ENCODE data around the gene CYTH4.
"Not testable (repeated sequence)": the region's sequence is repeated elsewhere in the genome, so short reads cannot be mapped to it uniquely, and the experiment has no call there.

The CYTH4 gene

DNA sequence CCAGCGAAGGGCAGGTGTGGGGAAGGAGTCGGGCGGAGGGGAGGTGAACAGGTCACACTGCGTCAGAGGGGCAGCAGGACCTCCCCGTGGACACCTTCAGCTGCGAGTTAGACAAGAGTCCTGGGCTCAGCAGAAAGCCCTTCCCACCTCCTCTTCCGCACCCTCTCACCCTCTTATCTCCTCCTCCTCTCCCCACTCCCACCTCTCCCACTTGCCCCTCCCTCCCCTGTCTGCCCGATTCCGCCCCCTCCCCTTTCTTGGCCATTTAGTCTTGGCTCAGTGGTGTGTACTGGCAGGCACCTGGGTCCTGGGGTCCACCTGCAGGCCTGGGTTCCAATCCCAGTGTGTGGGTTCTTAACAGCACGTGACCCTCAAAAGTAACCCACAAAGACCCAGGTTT lies 37.2 kb downstream of the CYTH4 start:
- TF ChIP-seq ZFX (IDR thresholded peaks at IDR 0.05; ENCODE audit: borderline replicate concordance): no peak
- TF ChIP-seq, protein P1, sequence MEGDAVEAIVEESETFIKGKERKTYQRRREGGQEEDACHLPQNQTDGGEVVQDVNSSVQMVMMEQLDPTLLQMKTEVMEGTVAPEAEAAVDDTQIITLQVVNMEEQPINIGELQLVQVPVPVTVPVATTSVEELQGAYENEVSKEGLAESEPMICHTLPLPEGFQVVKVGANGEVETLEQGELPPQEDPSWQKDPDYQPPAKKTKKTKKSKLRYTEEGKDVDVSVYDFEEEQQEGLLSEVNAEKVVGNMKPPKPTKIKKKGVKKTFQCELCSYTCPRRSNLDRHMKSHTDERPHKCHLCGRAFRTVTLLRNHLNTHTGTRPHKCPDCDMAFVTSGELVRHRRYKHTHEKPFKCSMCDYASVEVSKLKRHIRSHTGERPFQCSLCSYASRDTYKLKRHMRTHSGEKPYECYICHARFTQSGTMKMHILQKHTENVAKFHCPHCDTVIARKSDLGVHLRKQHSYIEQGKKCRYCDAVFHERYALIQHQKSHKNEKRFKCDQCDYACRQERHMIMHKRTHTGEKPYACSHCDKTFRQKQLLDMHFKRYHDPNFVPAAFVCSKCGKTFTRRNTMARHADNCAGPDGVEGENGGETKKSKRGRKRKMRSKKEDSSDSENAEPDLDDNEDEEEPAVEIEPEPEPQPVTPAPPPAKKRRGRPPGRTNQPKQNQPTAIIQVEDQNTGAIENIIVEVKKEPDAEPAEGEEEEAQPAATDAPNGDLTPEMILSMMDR (IDR thresholded peaks at IDR 0.05): no peak
- H3K27ac ChIP-seq: no peak overlapping the region

DNA sequence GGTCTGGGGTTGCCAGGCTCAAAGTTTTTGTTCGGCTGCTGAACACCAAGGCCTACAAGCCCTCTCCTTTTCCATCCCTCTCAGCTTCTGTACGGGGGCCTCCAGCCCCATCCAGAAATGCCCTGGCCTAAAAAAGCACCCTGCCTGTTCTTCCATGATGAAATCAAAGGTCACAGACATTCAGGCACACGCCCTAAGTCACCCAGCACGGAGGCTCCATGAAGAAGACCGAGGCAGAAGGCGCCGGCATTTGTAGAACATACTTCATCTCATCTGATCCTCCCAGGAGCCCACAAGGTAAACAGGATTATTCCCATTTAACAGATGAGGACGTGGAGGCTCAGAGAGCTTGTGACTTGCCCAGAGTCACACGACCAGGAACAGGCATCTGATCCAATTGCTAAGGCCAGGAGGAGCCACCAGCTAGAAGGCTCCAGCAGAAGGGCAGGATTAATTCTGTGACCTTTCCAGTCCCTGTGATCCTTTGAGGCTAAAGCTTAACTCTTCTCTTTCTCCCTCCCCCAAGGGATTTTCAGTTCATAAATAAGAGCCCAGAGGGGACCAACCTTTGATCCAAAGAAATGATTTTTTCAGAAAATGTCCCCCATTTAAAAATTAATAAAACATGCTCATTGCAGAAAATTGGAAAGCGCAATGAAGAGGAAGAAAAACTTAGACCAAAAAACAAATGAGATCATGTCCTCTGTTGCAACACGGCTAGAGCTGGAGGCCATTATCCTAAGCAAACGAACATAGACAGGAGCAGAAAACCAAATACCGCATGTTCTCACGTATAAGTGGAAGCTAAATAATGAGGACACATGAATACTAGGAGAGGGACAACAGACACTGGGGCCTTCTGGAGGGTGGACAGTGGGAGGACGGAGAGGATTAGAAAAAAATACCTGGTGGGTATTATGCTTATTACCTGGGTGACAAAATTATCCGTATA lies 38.7 kb downstream of the CYTH4 start:
- TF ChIP-seq, protein P1 (IDR thresholded peaks at IDR 0.05): no peak
- no peak for TF ChIP-seq ZFX (IDR thresholded peaks at IDR 0.05; ENCODE audit: borderline replicate concordance)
- no peak overlapping the region for H3K27ac ChIP-seq

DNA sequence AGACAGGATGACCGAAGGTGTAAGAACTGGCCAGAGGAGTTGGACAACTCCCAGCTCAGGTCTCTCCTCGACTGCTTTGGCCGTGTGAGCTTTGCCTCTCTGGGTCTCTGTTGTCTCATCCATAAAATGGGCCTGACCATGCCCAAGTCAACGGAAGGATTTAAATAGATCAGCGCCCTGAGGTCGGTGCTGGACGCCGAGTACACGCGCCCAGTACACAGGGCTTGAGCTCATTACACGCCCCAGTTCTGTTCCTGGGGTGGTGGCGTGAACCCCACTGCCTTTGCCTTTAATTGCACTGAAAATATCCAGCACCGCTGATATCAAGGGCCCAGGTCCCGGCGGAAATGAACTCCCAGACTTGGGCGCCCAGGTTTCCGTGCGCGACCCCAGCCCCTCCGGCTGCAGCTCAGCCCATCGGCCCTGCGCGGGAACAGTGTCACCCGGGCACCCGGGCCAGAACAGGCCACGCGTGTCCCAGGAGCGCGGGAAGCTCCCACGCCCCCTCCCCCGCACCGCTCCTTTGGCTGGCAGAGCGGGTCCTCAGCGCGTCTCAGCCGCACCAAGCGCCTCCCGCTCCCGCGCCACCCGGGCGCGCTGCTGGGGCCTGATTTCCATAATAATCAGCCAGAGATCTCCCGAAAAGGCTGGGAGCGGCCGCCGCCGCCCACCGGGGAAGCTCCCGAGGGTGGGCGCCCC lies 42.2 kb downstream of the CYTH4 start:
- no peak overlapping the region for H3K27ac ChIP-seq
- TF ChIP-seq, protein P1 (IDR thresholded peaks at IDR 0.05): no peak
- no peak for TF ChIP-seq ZFX (IDR thresholded peaks at IDR 0.05; ENCODE audit: borderline replicate concordance)

DNA sequence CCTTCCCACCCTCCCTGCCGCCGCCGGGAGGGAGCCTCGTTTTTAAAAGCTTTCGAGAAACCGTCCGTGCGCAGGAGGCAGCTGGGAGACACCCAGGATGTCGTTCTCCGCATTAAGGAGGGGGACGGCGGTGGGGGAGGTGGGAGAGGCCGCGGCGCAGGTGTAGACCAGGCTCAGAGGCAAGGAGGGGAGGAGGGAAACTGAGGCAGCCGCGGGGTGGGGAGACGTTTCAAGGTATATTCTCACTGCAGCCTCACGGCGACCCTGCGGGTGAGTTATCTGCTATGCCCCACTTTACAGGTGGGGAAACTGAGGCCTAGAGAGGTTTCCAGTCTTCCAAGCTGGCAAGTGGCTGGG lies 42.7 kb downstream of the CYTH4 start:
- no peak for TF ChIP-seq ZFX (IDR thresholded peaks at IDR 0.05; ENCODE audit: borderline replicate concordance)
- TF ChIP-seq, protein P1 (IDR thresholded peaks at IDR 0.05): no peak
- no peak overlapping the region for H3K27ac ChIP-seq

DNA sequence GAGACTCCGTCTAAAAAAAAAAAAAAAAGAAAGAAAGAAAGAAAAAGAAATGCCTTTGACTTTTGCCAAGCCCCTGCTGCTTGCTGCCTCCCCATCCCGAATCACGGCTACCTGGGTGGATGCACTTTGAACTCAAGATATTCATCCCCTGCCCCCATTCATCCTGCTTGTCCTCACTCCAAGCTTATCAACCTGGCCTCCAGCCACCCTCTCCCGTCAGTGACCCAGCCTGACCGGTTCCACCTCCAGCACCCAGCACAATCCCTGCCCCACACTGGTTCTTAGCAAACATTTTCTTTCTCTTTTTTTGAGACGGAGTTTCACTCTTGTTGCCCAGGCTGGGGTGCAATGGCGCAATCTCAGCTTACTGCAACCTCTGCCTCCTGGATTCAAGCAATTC lies 44.4 kb downstream of the CYTH4 start:
- no peak for TF ChIP-seq ZFX (IDR thresholded peaks at IDR 0.05; ENCODE audit: borderline replicate concordance)
- no peak overlapping the region for H3K27ac ChIP-seq

DNA sequence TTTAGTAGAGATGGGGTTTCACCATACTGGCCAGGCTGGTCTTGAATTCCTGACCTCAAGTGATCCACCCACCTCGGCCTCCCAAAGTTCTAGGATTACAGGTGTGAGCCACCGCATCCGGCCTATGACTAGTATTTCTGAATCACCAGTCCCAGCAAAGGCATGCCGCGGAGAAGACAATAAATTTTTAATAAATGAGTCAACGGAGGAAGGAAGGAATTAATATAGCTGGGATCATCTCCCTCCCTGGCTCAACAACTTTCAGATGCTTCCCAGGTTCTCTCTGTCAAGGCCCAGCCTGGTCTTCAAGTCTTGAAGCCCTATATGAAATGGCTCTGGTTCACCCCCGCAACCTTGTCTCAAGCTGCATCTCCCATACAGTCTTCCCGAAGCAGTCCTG lies 45.7 kb downstream of the CYTH4 start:
- H3K27ac ChIP-seq: no peak overlapping the region
- no peak for TF ChIP-seq ZFX (IDR thresholded peaks at IDR 0.05; ENCODE audit: borderline replicate concordance)
- TF ChIP-seq, protein P1 (IDR thresholded peaks at IDR 0.05): no peak

DNA sequence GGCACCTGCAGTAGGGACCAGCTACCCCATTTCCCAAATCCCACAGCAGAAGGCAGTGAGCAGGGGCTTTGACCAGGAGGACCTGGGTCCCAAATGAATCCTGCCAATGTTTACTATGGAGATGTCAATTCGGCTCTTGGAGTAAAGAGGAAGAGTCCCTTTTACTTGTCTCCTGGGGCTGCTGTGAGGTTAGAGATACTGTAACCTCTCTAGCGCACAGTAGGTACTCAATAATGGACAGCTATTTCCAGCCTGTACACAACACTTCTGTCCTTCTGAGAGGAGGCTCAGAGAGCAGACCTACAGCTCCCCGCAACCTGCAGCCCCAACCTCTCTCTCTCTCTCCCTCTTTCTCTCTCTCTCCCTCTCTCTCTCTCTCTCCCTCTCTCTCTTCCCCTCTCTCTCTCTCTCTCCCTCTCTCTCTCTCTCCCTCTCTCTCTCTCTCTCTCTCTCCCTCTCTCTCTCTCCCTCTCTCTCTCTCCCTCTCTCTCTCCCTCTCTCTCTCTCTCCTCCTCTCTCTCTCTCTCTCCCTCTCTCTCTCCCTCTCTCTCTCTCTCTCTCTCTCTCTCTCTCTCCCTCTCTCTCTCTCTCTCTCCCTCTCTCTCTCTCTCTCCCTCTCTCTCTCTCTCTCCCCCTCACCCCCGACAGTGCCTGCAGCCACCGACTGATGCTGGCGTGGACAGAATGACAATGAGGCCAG lies 46.4 kb downstream of the CYTH4 start:
- H3K27ac ChIP-seq: not testable (repeated sequence)

Data from 22Rv1 (cell line).